Mesothelial cell of epicardium (in vitro differentiated cells): ENCODE results near the gene FAM216A. TPM values are rescaled to one million over a fixed set of nuclear protein-coding genes. Genes with fewer than 3 reads are reported as not detected.

Source experiments
- DNase-seq, 2 experiments: peaks; one replicate each; pipeline ENCODE4 v3.0.0; 2021; ENCODE audit warnings: low spot score in 2 of 2; ENCODE audit not compliant: unreplicated experiment in 2 of 2
- H3K27ac Mint-ChIP-seq: 2 replicates; pipeline ENCODE4 v1.8.0; 2021; ENCODE audit warnings: mixed read lengths
- H3K27me3 Mint-ChIP-seq: 2 replicates; pipeline ENCODE4 v1.8.0; 2021; ENCODE audit warnings: low read depth, mixed read lengths
- H3K36me3 Mint-ChIP-seq: 2 replicates; pipeline ENCODE4 v1.8.0; 2021; ENCODE audit warnings: mixed read lengths
- H3K4me1 Mint-ChIP-seq: 2 replicates; pipeline ENCODE4 v1.8.0; 2021; ENCODE audit warnings: mixed read lengths
- H3K4me3 Mint-ChIP-seq: 2 replicates; pipeline ENCODE4 v1.8.0; 2021; ENCODE audit warnings: mild to moderate bottlenecking, moderate library complexity, mixed read lengths
- H3K9me3 Mint-ChIP-seq: 2 replicates; pipeline ENCODE4 v1.8.0; 2021; ENCODE audit warnings: mixed read lengths
- CTCF ChIP-seq: fragments of 200-600 bp; sonication (generic); IDR thresholded peaks from one replicate; pipeline ENCODE4 v1.5.0; 2021; ENCODE audit warnings: antibody characterized with exemption; ENCODE audit not compliant: unreplicated experiment
- total RNA-seq: library from RNA; stranded (reverse); gene quantifications from 3 replicates; pipeline ENCODE4 v1.2.1, GENCODE V29; 2021

Gene FAM216A
- total RNA-seq, 1 donor from 2014 or later, result 9.9 TPM

- H3K27ac Mint-ChIP-seq, result no peak overlapping the region
- H3K36me3 Mint-ChIP-seq, result peaks cover 9% of the 10 kb centered on the region
- H3K9me3 Mint-ChIP-seq, result no peaks in the 10 kb centered on the region
- H3K27me3 Mint-ChIP-seq, result no peaks in the 10 kb centered on the region
- H3K4me1 Mint-ChIP-seq, result no peaks in the 10 kb centered on the region
- no peak for TF ChIP-seq CTCF
- DNase-seq, result no peak
- H3K4me3 Mint-ChIP-seq, result no peak overlapping the region
Observed at GRCh38 chr12:110528277-110528839, 59.7 kb downstream of the FAM216A start.

GRCh38 chr12:110530511-110530910 is 61.9 kb downstream of the FAM216A start:
- Mint-ChIP-seq H3K27ac (no peak overlapping the region), H3K36me3 (peaks cover 11% of the 10 kb centered on the region), H3K4me1 (peaks cover 5% of the 10 kb centered on the region), H3K4me3 (no peak overlapping the region), H3K27me3 (no peaks in the 10 kb centered on the region), H3K9me3 (no peaks in the 10 kb centered on the region)
- DNase-seq, result no peak
- TF ChIP-seq CTCF, result no peak

- DNase-seq, result no peak
- H3K36me3 Mint-ChIP-seq, result peaks cover 12% of the 10 kb centered on the region
- H3K9me3 Mint-ChIP-seq, result no peaks in the 10 kb centered on the region
- no peaks in the 10 kb centered on the region for H3K27me3 Mint-ChIP-seq
- peaks cover 5% of the 10 kb centered on the region for H3K4me1 Mint-ChIP-seq
- TF ChIP-seq CTCF, result no peak
- H3K27ac Mint-ChIP-seq, result no peak overlapping the region
- no peak overlapping the region for H3K4me3 Mint-ChIP-seq
Observed at GRCh38 chr12:110531741-110532333, 63.2 kb downstream of the FAM216A start.

- Mint-ChIP-seq H3K27ac (no peak overlapping the region), H3K27me3 (no peaks in the 10 kb centered on the region), H3K4me1 (peaks cover 8% of the 10 kb centered on the region), H3K36me3 (peaks cover 12% of the 10 kb centered on the region), H3K9me3 (no peaks in the 10 kb centered on the region), H3K4me3 (no peak overlapping the region)
- TF ChIP-seq CTCF, result no peak
- no peak for DNase-seq
Observed at GRCh38 chr12:110532644-110533043, 64.0 kb downstream of the FAM216A start.

GRCh38 chr12:110533607-110534006 is 65.0 kb downstream of the FAM216A start:
- H3K9me3 Mint-ChIP-seq, result no peaks in the 10 kb centered on the region
- peaks cover 16% of the 10 kb centered on the region for H3K36me3 Mint-ChIP-seq
- no peak overlapping the region for H3K4me3 Mint-ChIP-seq
- H3K27ac Mint-ChIP-seq, result peak overlapping the region; percentile 54
- no peak for DNase-seq
- peaks cover 14% of the 10 kb centered on the region for H3K4me1 Mint-ChIP-seq
- TF ChIP-seq CTCF, result no peak
- no peaks in the 10 kb centered on the region for H3K27me3 Mint-ChIP-seq
